Parathyroid adenoma (tissue), 2 donors: ENCODE measurements around the gene C2CD5.

Experiments used
- H2AFZ ChIP-seq: fragments of 300-600 bp; sonication (generic); one replicate; pipeline ENCODE4 v1.7.0; 2017; ENCODE audit warnings: antibody characterized with exemption, mild to moderate bottlenecking
- H3K27ac ChIP-seq: fragments of 300-600 bp; sonication (generic); one replicate; pipeline ENCODE4 v1.7.0; 2017
- H3K27me3 ChIP-seq: fragments of 300-600 bp; sonication (generic); one replicate; pipeline ENCODE4 v1.7.0; 2017; ENCODE audit warnings: low read length; ENCODE audit not compliant: control insufficient read depth, insufficient read depth
- H3K36me3 ChIP-seq: fragments of 300-600 bp; sonication (generic); one replicate; pipeline ENCODE4 v1.7.0; 2017; ENCODE audit warnings: low read length; ENCODE audit not compliant: control insufficient read depth, insufficient read depth
- H3K4me1 ChIP-seq: fragments of 300-600 bp; sonication (generic); one replicate; pipeline ENCODE4 v1.7.0; 2017; ENCODE audit warnings: control low read depth
- H3K4me2 ChIP-seq: fragments of 300-600 bp; sonication (generic); one replicate; pipeline ENCODE4 v1.7.0; 2017; ENCODE audit warnings: low read length
- H3K4me3 ChIP-seq: fragments of 300-600 bp; sonication (generic); one replicate; pipeline ENCODE4 v1.7.0; 2017; ENCODE audit warnings: low read depth, low read length
- H3K79me2 ChIP-seq: fragments of 300-600 bp; sonication (generic); one replicate; pipeline ENCODE4 v1.7.0; 2017; ENCODE audit warnings: control low read depth
- H3K9ac ChIP-seq: fragments of 300-600 bp; sonication (generic); one replicate; pipeline ENCODE4 v1.7.0; 2017; ENCODE audit warnings: mild to moderate bottlenecking
- H3K9me3 ChIP-seq: fragments of 300-600 bp; sonication (generic); one replicate; pipeline ENCODE4 v1.7.0; 2017; ENCODE audit warnings: low read length; ENCODE audit not compliant: control insufficient read depth
- CTCF ChIP-seq: fragments of 300-600 bp; sonication (generic); IDR thresholded peaks from one replicate; pipeline ENCODE4 v1.7.0; 2017; ENCODE audit warnings: antibody characterized with exemption, mild to moderate bottlenecking
- donor health status: primary hyperparathyroidism.

Gene C2CD5

GRCh38 chr12:22408610-22409376 is 135.5 kb downstream of the C2CD5 start:
- H3K27me3 ChIP-seq: no peaks in the 10 kb centered on the region
- no peak for TF ChIP-seq CTCF
- H3K9ac ChIP-seq: no peak overlapping the region
- H3K4me3 ChIP-seq: no peak overlapping the region
- no peak overlapping the region for H3K27ac ChIP-seq
- H3K9me3 ChIP-seq: no peaks in the 10 kb centered on the region
- H3K79me2 ChIP-seq: no peaks in the 10 kb centered on the region
- H3K4me2 ChIP-seq: no peak overlapping the region
- H3K4me1 ChIP-seq: no peaks in the 10 kb centered on the region
- no peak overlapping the region for H2AFZ ChIP-seq
- H3K36me3 ChIP-seq: no peaks in the 10 kb centered on the region

- H3K27me3 ChIP-seq: no peaks in the 10 kb centered on the region
- H3K9me3 ChIP-seq: no peaks in the 10 kb centered on the region
- H3K79me2 ChIP-seq: no peaks in the 10 kb centered on the region
- no peak overlapping the region for H3K9ac ChIP-seq
- H3K4me2 ChIP-seq: no peak overlapping the region
- no peak overlapping the region for H3K27ac ChIP-seq
- H3K36me3 ChIP-seq: no peaks in the 10 kb centered on the region
- no peak overlapping the region for H2AFZ ChIP-seq
- TF ChIP-seq CTCF: no peak
- no peak overlapping the region for H3K4me3 ChIP-seq
- no peaks in the 10 kb centered on the region for H3K4me1 ChIP-seq
Observed at GRCh38 chr12:22407397-22407796, 136.9 kb downstream of the C2CD5 start.

- H3K27ac ChIP-seq: no peak overlapping the region
- H3K9me3 ChIP-seq: no peaks in the 10 kb centered on the region
- no peak overlapping the region for H2AFZ ChIP-seq
- H3K36me3 ChIP-seq: no peaks in the 10 kb centered on the region
- H3K4me2 ChIP-seq: no peak overlapping the region
- TF ChIP-seq CTCF: no peak
- no peak overlapping the region for H3K4me3 ChIP-seq
- no peaks in the 10 kb centered on the region for H3K79me2 ChIP-seq
- no peak overlapping the region for H3K9ac ChIP-seq
- H3K27me3 ChIP-seq: no peaks in the 10 kb centered on the region
- no peaks in the 10 kb centered on the region for H3K4me1 ChIP-seq
Observed at GRCh38 chr12:22406627-22407026, 137.7 kb downstream of the C2CD5 start.

- Histone ChIP-seq H3K27me3 (no peaks in the 10 kb centered on the region), H3K9ac (no peak overlapping the region), H3K79me2 (no peaks in the 10 kb centered on the region), H3K9me3 (no peaks in the 10 kb centered on the region), H3K4me2 (no peak overlapping the region), H3K4me1 (no peaks in the 10 kb centered on the region), H2AFZ (no peak overlapping the region), H3K27ac (no peak overlapping the region), H3K36me3 (no peaks in the 10 kb centered on the region), H3K4me3 (no peak overlapping the region)
- TF ChIP-seq CTCF: no peak
Observed at GRCh38 chr12:22399464-22400180, 144.7 kb downstream of the C2CD5 start.
